ENCODE measurements around the gene DDX11.

DNA sequence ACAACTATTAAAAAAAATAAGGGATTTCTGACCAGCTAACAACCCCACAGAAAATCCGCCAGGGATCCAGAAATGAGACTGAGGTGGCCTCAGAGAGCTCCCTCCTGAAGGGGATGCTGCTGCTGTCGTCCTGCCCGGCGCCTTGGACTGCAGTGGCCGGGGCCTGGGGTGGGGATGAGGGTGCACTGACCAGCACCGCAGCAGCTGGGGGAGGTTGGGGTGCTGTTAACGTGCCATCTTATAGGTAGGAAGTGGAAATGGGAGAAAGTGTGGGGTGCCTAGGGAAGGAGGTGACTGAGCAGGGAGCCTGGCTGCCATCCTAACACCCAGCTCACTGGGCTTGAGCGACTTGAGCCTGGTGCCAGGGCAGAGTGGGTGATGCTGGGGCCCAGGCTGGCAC is 32.0 kb downstream of the DDX11 start:
- TF ChIP-seq, protein P1, sequence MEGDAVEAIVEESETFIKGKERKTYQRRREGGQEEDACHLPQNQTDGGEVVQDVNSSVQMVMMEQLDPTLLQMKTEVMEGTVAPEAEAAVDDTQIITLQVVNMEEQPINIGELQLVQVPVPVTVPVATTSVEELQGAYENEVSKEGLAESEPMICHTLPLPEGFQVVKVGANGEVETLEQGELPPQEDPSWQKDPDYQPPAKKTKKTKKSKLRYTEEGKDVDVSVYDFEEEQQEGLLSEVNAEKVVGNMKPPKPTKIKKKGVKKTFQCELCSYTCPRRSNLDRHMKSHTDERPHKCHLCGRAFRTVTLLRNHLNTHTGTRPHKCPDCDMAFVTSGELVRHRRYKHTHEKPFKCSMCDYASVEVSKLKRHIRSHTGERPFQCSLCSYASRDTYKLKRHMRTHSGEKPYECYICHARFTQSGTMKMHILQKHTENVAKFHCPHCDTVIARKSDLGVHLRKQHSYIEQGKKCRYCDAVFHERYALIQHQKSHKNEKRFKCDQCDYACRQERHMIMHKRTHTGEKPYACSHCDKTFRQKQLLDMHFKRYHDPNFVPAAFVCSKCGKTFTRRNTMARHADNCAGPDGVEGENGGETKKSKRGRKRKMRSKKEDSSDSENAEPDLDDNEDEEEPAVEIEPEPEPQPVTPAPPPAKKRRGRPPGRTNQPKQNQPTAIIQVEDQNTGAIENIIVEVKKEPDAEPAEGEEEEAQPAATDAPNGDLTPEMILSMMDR (conservative IDR thresholded peaks at IDR 0.05), result no peak
- no peak for TF ChIP-seq ZFX (IDR thresholded peaks at IDR 0.05)

Data from C4-2B (cell line).